Heart left ventricle (tissue), 13 donors: ENCODE results near the gene JADE1.

ENCODE experiments used
- CTCF ChIP-seq, 12 donors: fragments of 200-600 bp; sonication (generic) in 4 of 12; IDR thresholded peaks; one replicate each; pipeline versions ENCODE4 v1.5.0 to v1.8.0; 2018 to 2022; ENCODE audit warnings: antibody characterized with exemption in 12 of 12, mild to moderate bottlenecking in 5 of 12
- POLR2A ChIP-seq, 2 donors: fragments of 450-650 bp; IDR thresholded peaks; one replicate each; pipeline ENCODE4 v1.6.1; 2017; ENCODE audit warnings: antibody characterized with exemption in 2 of 2, mild to moderate bottlenecking in 2 of 2, moderate library complexity in 2 of 2
- donor health status: ischemic (EF 13 %, LVEDD 7.1; RV severe dilation, severe dysfunction).
- donor health status: DM: no; HTN: yes; CAD: no.
- donor health status: DM: no; HTN: no; CAD: no.
- donor health status: ischemic (EF 25% LVEDD 6.9; RV normal size, moderate dysfunction).
- donor health status: ischemic (EF 25% LVEDD 5.7; RV mildly dilated, moderate dysfunction).
- donor health status: ischemic (EF 35%, LVEDD 5.7; RV mildly dilated, moderate dysfunction).
- donor health status: nonischemic (EF 11% LVEDD 7.7; RV severe dilation, severe dysfunction).
- donor health status: DM: yes; HTN: yes; CAD: no.
- donor health status: PGD.
- donor health status: ischemic (EF 29% LVEDD 5.4; RV normal size, mild dysfunction).
- donor health status: nonischemic (EF 23%, LVEDD 6.1; RV moderate dilation, normal function).

GRCh38 chr4:128879971-128880370, 70.5 kb downstream of the JADE1 start:
- TF ChIP-seq POLR2A (IDR thresholded peaks at IDR 0.05) (no peak), CTCF (IDR thresholded peaks at IDR 0.05) (no peak)
